K562 (cell line): Measurements from ENCODE around the gene FAM149B1. TPM values are rescaled to one million over a fixed set of nuclear protein-coding genes. Genes with fewer than 3 reads are reported as not detected.
A peak's percentile ranks its signal among the peaks of the same experiment; 100 is the strongest.

ENCODE experiments used
- ATAC-seq: fragments of 200-7000 bp; cut with Tn5 transposase; 3 replicates; pipeline ENCODE4 v1.9.1; 2020; ENCODE audit warnings: moderate library complexity
- BruUV-seq: library from RNA; stranded (reverse); fragments of 400-500 nt; replicated peaks from 2 replicates; lab custom pipeline; 2021; lab: Mats Ljungman, UMichigan
- CTCF ChIA-PET: fragments of 300-600 bp; formaldehyde crosslinking; extraction: SDS; loops from one replicate; lab custom pipeline; 2021; ENCODE audit warnings: low intra/inter-chr PET ratio; lab: Yijun Ruan, JAX
- POLR2A ChIA-PET: fragments of 300-600, 350-650 bp; sonication (Branson Sonifier 250); formaldehyde crosslinking; extraction: SDS; loops from one replicate; lab custom pipeline; 2021; ENCODE audit warnings: antibody characterized with exemption, inconsistent platforms; lab: Yijun Ruan, JAX
- DNase-seq, 4 experiments: peaks; one replicate each; pipeline versions ENCODE4 v3.0.0 to v3.0.0-alpha.2; 2011 to 2018; ENCODE audit warnings: low spot score in 3 of 4, mixed read lengths in 3 of 4; ENCODE audit errors: extremely low read depth in 1 of 4
- FAIRE-seq: peaks from 2 replicates; lab custom pipeline; 2011; peaks lifted over from hg19 to GRCh38; lab: Jason Lieb, UNC
- H2AFZ ChIP-seq: 2 replicates; pipeline ENCODE4 v1.6.0; 2011; ENCODE audit warnings: low read depth, low read length, control low read depth, inconsistent platforms
- H3K27ac ChIP-seq: fragments of 200-600 bp; 3 replicates; pipeline ENCODE4 v1.8.0; 2011; ENCODE audit warnings: low read depth, mild to moderate bottlenecking, control low read depth, inconsistent platforms, low read length, moderate library complexity, mixed read lengths; ENCODE audit errors: extremely low read depth
- H3K27me3 ChIP-seq, 2 experiments: fragments of 300-600 bp in 1 of 2; 2 replicates in 1 of 2; 3 replicates in 1 of 2; pipeline versions ENCODE4 v1.6.0 to v1.8.0; 2011; ENCODE audit warnings: inconsistent platforms in 2 of 2, low read length in 2 of 2, mild to moderate bottlenecking in 1 of 2, mixed read lengths in 1 of 2, moderate library complexity in 1 of 2; ENCODE audit not compliant: control insufficient read depth in 2 of 2, insufficient read depth in 2 of 2
- H3K36me3 ChIP-seq: fragments of 300-600 bp; 3 replicates; pipeline ENCODE4 v1.8.0; 2011; ENCODE audit warnings: mild to moderate bottlenecking, low read length, inconsistent platforms; ENCODE audit not compliant: control insufficient read depth, insufficient read depth
- H3K4me1 ChIP-seq, 2 experiments: fragments of 200-600 bp in 1 of 2; replicated peaks in 1 of 2; 2 replicates in 1 of 2; 3 replicates in 1 of 2; pipeline versions ENCODE4 v1.5.1 to v1.8.0; 2011; ENCODE audit warnings: inconsistent platforms in 2 of 2, low read length in 2 of 2, mild to moderate bottlenecking in 1 of 2, mixed read lengths in 1 of 2, moderate library complexity in 1 of 2; ENCODE audit not compliant: control insufficient read depth in 2 of 2, insufficient read depth in 2 of 2
- H3K4me2 ChIP-seq: 2 replicates; pipeline ENCODE4 v1.6.1; 2011; ENCODE audit warnings: low read length, control low read depth, inconsistent platforms, mixed read lengths; ENCODE audit not compliant: insufficient read depth
- H3K4me3 ChIP-seq: fragments of 200-600 bp; sonication (generic), shearing (Covaris generic); 2 replicates; pipeline ENCODE4 v1.5.1; 2016; ENCODE audit warnings: control low read depth, inconsistent platforms
- H3K79me2 ChIP-seq: fragments of 200-600 bp; 3 replicates; pipeline ENCODE4 v1.8.0; 2011; ENCODE audit warnings: low read length, inconsistent platforms; ENCODE audit not compliant: control insufficient read depth, insufficient read depth
- H3K9ac ChIP-seq, 2 experiments: 2 replicates each; pipeline versions ENCODE4 v1.6.0 to v1.6.1; 2011; ENCODE audit warnings: low read depth in 2 of 2, low read length in 2 of 2, control low read depth in 1 of 2, inconsistent platforms in 1 of 2, mild to moderate bottlenecking in 1 of 2, mixed read lengths in 1 of 2; ENCODE audit not compliant: insufficient read depth in 1 of 2
- H3K9me1 ChIP-seq: one replicate; pipeline ENCODE4 v1.6.0; 2011; ENCODE audit warnings: inconsistent platforms, mild to moderate bottlenecking, low read length, moderate library complexity; ENCODE audit not compliant: control insufficient read depth, insufficient read depth
- H3K9me3 ChIP-seq: replicated peaks from 2 replicates; pipeline ENCODE4 v1.5.1; 2011; ENCODE audit warnings: low read depth, low read length, inconsistent platforms; ENCODE audit not compliant: control insufficient read depth, insufficient read depth
- H4K20me1 ChIP-seq: replicated peaks from 2 replicates; pipeline ENCODE4 v1.6.1; 2011; ENCODE audit warnings: low read length, inconsistent platforms, mixed read lengths; ENCODE audit not compliant: control insufficient read depth, insufficient read depth
- ATF6 ChIP-seq: sonication (generic); formaldehyde crosslinking; IDR thresholded peaks from 2 replicates; pipeline ENCODE4 v1.4.0; 2020; ENCODE audit warnings: mild to moderate bottlenecking, missing genetic modification reagents
- CC2D1A ChIP-seq: fragments of 450-650 bp; IDR thresholded peaks from 2 replicates; pipeline ENCODE4 v1.6.1; 2017; ENCODE audit warnings: mild to moderate bottlenecking
- DNMT1 ChIP-seq: fragments of 450-650 bp; IDR thresholded peaks from 2 replicates; pipeline ENCODE4 v1.6.1; 2016; ENCODE audit warnings: antibody characterized with exemption, mild to moderate bottlenecking
- HDAC3 ChIP-seq: fragments of 450-650 bp; IDR thresholded peaks from 2 replicates; pipeline ENCODE4 v1.6.1; 2018; ENCODE audit warnings: borderline replicate concordance, mild to moderate bottlenecking, moderate library complexity; ENCODE audit not compliant: partially characterized antibody
- HDAC8 ChIP-seq: fragments of 450-650 bp; IDR thresholded peaks from 2 replicates; pipeline ENCODE4 v1.6.1; 2016; ENCODE audit warnings: mild to moderate bottlenecking, missing genetic modification characterization, moderate library complexity, missing compliant biosample characterization
- MYBL2 ChIP-seq, 2 experiments: fragments of 450-650 bp in 1 of 2; sonication (generic) in 1 of 2; formaldehyde crosslinking in 1 of 2; IDR thresholded peaks; 2 replicates each; pipeline versions ENCODE4 v1.6.1 to v1.8.1; 2017 to 2022; ENCODE audit warnings: borderline replicate concordance in 1 of 2, inconsistent platforms in 1 of 2, low read depth in 1 of 2, mild to moderate bottlenecking in 1 of 2, missing genetic modification reagents in 1 of 2, moderate library complexity in 1 of 2
- NCOA1 ChIP-seq: fragments of 450-650 bp; IDR thresholded peaks from 2 replicates; pipeline ENCODE4 v1.6.1; 2016; ENCODE audit warnings: low read depth
- NFRKB ChIP-seq: fragments of 450-650 bp; IDR thresholded peaks from 2 replicates; pipeline ENCODE4 v1.6.1; 2016; ENCODE audit warnings: low read depth
- POLR3A ChIP-seq: IDR thresholded peaks from 2 replicates; pipeline ENCODE4 v1.6.1; 2011; ENCODE audit warnings: borderline replicate concordance, mild to moderate bottlenecking, moderate library complexity; ENCODE audit not compliant: insufficient read length, insufficient read depth; ENCODE audit errors: extremely low read depth
- TAL1 ChIP-seq: fragments of 450-650 bp; IDR thresholded peaks from 2 replicates; pipeline ENCODE4 v1.6.1; 2016; ENCODE audit warnings: mild to moderate bottlenecking
- ZFP1 ChIP-seq: fragments of 450-650 bp; formaldehyde crosslinking; IDR thresholded peaks from 2 replicates; pipeline ENCODE4 v1.4.0; 2020; ENCODE audit warnings: mild to moderate bottlenecking, mixed read lengths
- ZNF124 ChIP-seq: sonication (generic); formaldehyde crosslinking; IDR thresholded peaks from 2 replicates; pipeline ENCODE4 v1.8.1; 2022; ENCODE audit warnings: missing genetic modification reagents
- ZNF217 ChIP-seq: sonication (generic); formaldehyde crosslinking; IDR thresholded peaks from 2 replicates; pipeline ENCODE4 v1.8.0; 2022; ENCODE audit warnings: mild to moderate bottlenecking, missing genetic modification reagents
- ZNF551 ChIP-seq: fragments of 250-450 bp; sonication (Bioruptor Pico); IDR thresholded peaks from 2 replicates; pipeline ENCODE4 v1.5.0; 2021; ENCODE audit warnings: mild to moderate bottlenecking, moderate library complexity
- WGBS: fragments of 100-300 bp; shearing (Covaris generic); methylation state at CpG from one replicate; pipeline ENCODE4 v1.1.6; 2016; ENCODE audit warnings: low coverage, mixed read lengths; ENCODE audit not compliant: insufficient coverage; ENCODE audit errors: missing lambda C conversion rate; 5-methylcytosine and 5-hydroxymethylcytosine counted together
- in situ Hi-C: fragments of 300-500 bp; cut with MboI; formaldehyde crosslinking; loops from 4 replicates; pipeline ENCODE4 v1.15.0; 2018; ENCODE audit warnings: inconsistent platforms, mixed read lengths
- intact Hi-C: fragments of 100-400 bp; cut with micrococcal nuclease; formaldehyde crosslinking; loops from 2 replicates; pipeline ENCODE4 v1.14.2; 2022
- polyA plus RNA-seq, 8 experiments: library from polyadenylated mRNA; depleted of rRNA in 4 of 8; stranded (reverse) in 5 of 8; unstranded in 3 of 8; fragments of >200 nt; fragmentation: Nextera tagmentation in 2 of 8; fragmentation: Illumina TruSeq in 1 of 8; extraction: Ambion mirVana in 2 of 8; extraction: Trizol in 1 of 8; gene quantifications; 2 replicates each; pipeline versions ENCODE4 v1.2.1 to v1.2.3, GENCODE V29; 2011 to 2014; ENCODE audit warnings: inconsistent platforms in 1 of 8, missing spikeins in 1 of 8
- total RNA-seq, 7 experiments: library from RNA; depleted of rRNA in 6 of 7; stranded (reverse); fragments of >200 nt in 6 of 7; fragmentation: Illumina TruSeq in 2 of 7; extraction: Trizol in 2 of 7; gene quantifications; 2 replicates each; pipeline versions ENCODE4 v1.2.1 to v1.2.3, GENCODE V29; 2011 to 2021; ENCODE audit warnings: low replicate concordance in 1 of 7
- TF ChIP-seq, protein P1 (sequence below): fragments of 250-450 bp; sonication (Bioruptor Pico); IDR thresholded peaks from 2 replicates; pipeline ENCODE4 v1.9.0; 2021; ENCODE audit warnings: mild to moderate bottlenecking
- TF ChIP-seq, protein P2 (sequence below): fragments of 250-450 bp; sonication (Bioruptor Pico); IDR thresholded peaks from 2 replicates; pipeline ENCODE4 v1.4.0; 2020; ENCODE audit warnings: mild to moderate bottlenecking, moderate library complexity
- TF ChIP-seq, protein P3 (sequence below): fragments of 450-650 bp; conservative IDR thresholded peaks from 2 replicates; pipeline ENCODE4 v1.6.1; 2016; ENCODE audit warnings: missing genetic modification characterization, low read depth, mild to moderate bottlenecking, control low read depth, missing compliant biosample characterization

Gene FAM149B1
- total and polyA plus RNA-seq, 9 of the 15 experiments (the other 6 are each of a cell fraction or from before 2014, with no cell fraction given) = 4.2 to 18.5 (median 9.3) TPM

DNA sequence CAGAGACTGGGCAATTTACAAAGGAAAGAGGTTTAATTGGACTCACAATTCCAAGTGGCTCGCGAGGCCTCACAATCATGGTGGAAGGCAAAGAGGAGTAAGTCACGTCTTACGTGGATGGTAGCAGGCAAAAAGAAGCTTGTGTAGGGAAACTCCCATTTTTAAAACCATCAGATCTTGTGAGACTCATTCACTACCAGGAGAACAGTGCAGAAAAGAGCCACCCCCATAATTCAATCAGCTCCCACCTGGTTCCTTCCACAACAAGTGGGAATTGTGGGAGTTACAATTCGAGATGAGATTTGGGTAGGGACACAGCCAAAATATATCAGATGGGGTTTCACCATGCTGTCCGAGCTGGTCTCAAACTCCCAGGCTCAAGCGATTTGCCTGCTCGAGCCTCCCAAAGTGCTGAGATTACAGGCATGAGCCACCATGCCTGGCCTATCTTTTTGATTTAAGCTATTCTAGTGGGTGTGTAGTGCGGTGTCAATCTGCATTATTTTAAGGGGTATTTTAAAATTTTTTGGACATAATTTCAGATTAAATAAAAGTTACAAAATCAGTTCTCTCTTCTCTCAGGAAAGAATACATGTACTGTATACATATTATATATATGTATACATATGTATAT, 93.6 kb downstream of the FAM149B1 start:
- in situ Hi-C loops (no loop called here), intact Hi-C loops (no loop called here)
- ChIA-PET POLR2A (interaction anchor here (0.8 to 4.1 kb wide), 2 partner anchors 9 to 14 kb away, joined by 3 to 26 read pairs; partner anchors contain the start of genes DNAJC9 and MRPS16), CTCF (no interaction called here)
- Histone ChIP-seq H3K4me2 (no peak overlapping the region), H3K79me2 (no peaks in the 10 kb centered on the region), H3K9me3 (peaks cover 10% of the 10 kb centered on the region; the same call in 1 of the 2 replicates), H2AFZ (no peak overlapping the region), H3K27me3 (no peaks in the 10 kb centered on the region), H4K20me1 (no peaks in the 10 kb centered on the region), H3K4me3 (no peak overlapping the region), H3K9me1 (no peaks in the 10 kb centered on the region), H3K9ac (no peak overlapping the region), H3K27ac (peak overlapping the region; percentile 59; the same call in 2 of the 3 replicates), H3K36me3 (no peaks in the 10 kb centered on the region), H3K4me1 (peaks cover 0 to 7% of the 10 kb centered on the region in 2 experiments; a peak in 2 of 5 replicates)
- WGBS = 84% methylated on average over 9 of the region's 9 CpGs
- no peak for DNase-seq
- no peak for FAIRE-seq
- no TSS peak for BruUV-seq
- no peak for ATAC-seq
- TF ChIP-seq ZFP1 (CRISPR knock-in tag) (no peak), NCOA1 (no peak), CC2D1A (0 out of 2 replicates have a peak, but pooled peaks have one; percentile 56), POLR3A (no peak), ZNF551 (no peak), HDAC3 (no peak), ZNF124 (CRISPR knock-in tag) (no peak), TAL1 (no peak), MYBL2 (IDR thresholded peaks at IDR 0.05; ENCODE audit: low read depth) (no peak), MYBL2 (CRISPR knock-in tag; IDR thresholded peaks at IDR 0.05; ENCODE audit: borderline replicate concordance) (no peak), DNMT1 (no peak), ZNF217 (no peak), ATF6 (CRISPR knock-in tag) (no peak), NFRKB (0 out of 2 replicates have a peak, but pooled peaks have one; percentile 57), HDAC8 (0 out of 2 replicates have a peak, but pooled peaks have one; percentile 70)
- TF ChIP-seq, protein P1, sequence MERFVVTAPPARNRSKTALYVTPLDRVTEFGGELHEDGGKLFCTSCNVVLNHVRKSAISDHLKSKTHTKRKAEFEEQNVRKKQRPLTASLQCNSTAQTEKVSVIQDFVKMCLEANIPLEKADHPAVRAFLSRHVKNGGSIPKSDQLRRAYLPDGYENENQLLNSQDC = no peak
- TF ChIP-seq, protein P2, sequence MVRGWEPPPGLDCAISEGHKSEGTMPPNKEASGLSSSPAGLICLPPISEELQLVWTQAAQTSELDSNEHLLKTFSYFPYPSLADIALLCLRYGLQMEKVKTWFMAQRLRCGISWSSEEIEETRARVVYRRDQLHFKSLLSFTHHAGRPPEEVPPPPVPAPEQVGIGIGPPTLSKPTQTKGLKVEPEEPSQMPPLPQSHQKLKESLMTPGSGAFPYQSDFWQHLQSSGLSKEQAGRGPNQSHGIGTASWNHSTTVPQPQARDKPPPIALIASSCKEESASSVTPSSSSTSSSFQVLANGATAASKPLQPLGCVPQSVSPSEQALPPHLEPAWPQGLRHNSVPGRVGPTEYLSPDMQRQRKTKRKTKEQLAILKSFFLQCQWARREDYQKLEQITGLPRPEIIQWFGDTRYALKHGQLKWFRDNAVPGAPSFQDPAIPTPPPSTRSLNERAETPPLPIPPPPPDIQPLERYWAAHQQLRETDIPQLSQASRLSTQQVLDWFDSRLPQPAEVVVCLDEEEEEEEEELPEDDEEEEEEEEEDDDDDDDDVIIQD (CRISPR knock-in tag) = no peak
- TF ChIP-seq, protein P3, sequence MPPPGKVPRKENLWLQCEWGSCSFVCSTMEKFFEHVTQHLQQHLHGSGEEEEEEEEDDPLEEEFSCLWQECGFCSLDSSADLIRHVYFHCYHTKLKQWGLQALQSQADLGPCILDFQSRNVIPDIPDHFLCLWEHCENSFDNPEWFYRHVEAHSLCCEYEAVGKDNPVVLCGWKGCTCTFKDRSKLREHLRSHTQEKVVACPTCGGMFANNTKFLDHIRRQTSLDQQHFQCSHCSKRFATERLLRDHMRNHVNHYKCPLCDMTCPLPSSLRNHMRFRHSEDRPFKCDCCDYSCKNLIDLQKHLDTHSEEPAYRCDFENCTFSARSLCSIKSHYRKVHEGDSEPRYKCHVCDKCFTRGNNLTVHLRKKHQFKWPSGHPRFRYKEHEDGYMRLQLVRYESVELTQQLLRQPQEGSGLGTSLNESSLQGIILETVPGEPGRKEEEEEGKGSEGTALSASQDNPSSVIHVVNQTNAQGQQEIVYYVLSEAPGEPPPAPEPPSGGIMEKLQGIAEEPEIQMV (tag) = no peak
